ENCODE results near the gene ZFP1.

Gene ZFP1

GRCh38 chr16:75218256-75219076 is 70.1 kb downstream of the ZFP1 start, which contains the start of gene CTRB1:
Gene CTRB1, plus strand, starts transcription at chr16:75218988. Its CDS starts 20 bp downstream, at chr16:75219008.
- Histone ChIP-seq H3K9me3 (ENCODE audit: insufficient read depth, low read length, severe bottlenecking) (no peaks in the 10 kb centered on the region), H3K4me2 (ENCODE audit: insufficient read depth, low read length) (peak within 1 kb of the TSS; percentile 74), H3K4me3 (ENCODE audit: low read depth in 1 of 2, low read length in 2 of 2) (peak within 1 kb of the TSS in 1 of 2 experiments; percentile 43; a peak in 2 of 4 replicates), H3K79me2 (ENCODE audit: insufficient read depth, low read length) (no peaks in the 10 kb centered on the region), H4K20me1 (ENCODE audit: insufficient read depth, low read length) (no peaks in the 10 kb centered on the region), H3K36me3 (ENCODE audit: insufficient read depth, low read length) (no peaks in the 10 kb centered on the region), H3K27ac (ENCODE audit: low read length) (peak within 1 kb of the TSS; percentile 86), H2AFZ (ENCODE audit: low read depth, low read length) (peak within 1 kb of the TSS; percentile 92), H3K4me1 (ENCODE audit: insufficient read depth, low read length) (peaks cover 19% of the 10 kb centered on the region), H3K27me3 (ENCODE audit: insufficient read depth, low read length, poor library complexity) (no peaks in the 10 kb centered on the region), H3K9ac (ENCODE audit: low read depth, low read length) (peak within 1 kb of the TSS; percentile 39)
- no peak for TF ChIP-seq CTCF (IDR thresholded peaks at IDR 0.05; ENCODE audit: borderline replicate concordance, extremely low read depth, low read length, poor library complexity, severe bottlenecking)
- no peak for TF ChIP-seq EZH2 (IDR thresholded peaks at IDR 0.05; ENCODE audit: borderline replicate concordance, low read depth, low read length, severe bottlenecking)
- DNase-seq (no peak), ATAC-seq (ENCODE audit: insufficient read depth, low read depth) (no peak)

- TF ChIP-seq CTCF (IDR thresholded peaks at IDR 0.05; ENCODE audit: borderline replicate concordance, extremely low read depth, low read length, poor library complexity, severe bottlenecking) (no peak), EZH2 (IDR thresholded peaks at IDR 0.05; ENCODE audit: borderline replicate concordance, low read depth, low read length, severe bottlenecking) (no peak)
- ATAC-seq (ENCODE audit: insufficient read depth, low read depth) (no peak), DNase-seq (no peak)
- Histone ChIP-seq H3K36me3 (ENCODE audit: insufficient read depth, low read length) (no peaks in the 10 kb centered on the region), H3K4me2 (ENCODE audit: insufficient read depth, low read length) (peak overlapping the region; percentile 74), H3K4me1 (ENCODE audit: insufficient read depth, low read length) (peaks cover 19% of the 10 kb centered on the region), H3K9ac (ENCODE audit: low read depth, low read length) (peak overlapping the region; percentile 39), H3K79me2 (ENCODE audit: insufficient read depth, low read length) (no peaks in the 10 kb centered on the region), H2AFZ (ENCODE audit: low read depth, low read length) (peak overlapping the region; percentile 92), H3K9me3 (ENCODE audit: insufficient read depth, low read length, severe bottlenecking) (no peaks in the 10 kb centered on the region), H3K27ac (ENCODE audit: low read length) (peak overlapping the region; percentile 86), H3K4me3 (ENCODE audit: low read depth in 1 of 2, low read length in 2 of 2) (0 out of 4 replicates have a peak overlapping the region, but pooled peaks of 1 of the 2 experiments have one; percentile 43), H3K27me3 (ENCODE audit: insufficient read depth, low read length, poor library complexity) (no peaks in the 10 kb centered on the region), H4K20me1 (ENCODE audit: insufficient read depth, low read length) (no peaks in the 10 kb centered on the region)
These were observed 70.8 kb downstream of the ZFP1 start for GRCh38 chr16:75219088-75219487.

- no peaks in the 10 kb centered on the region for H3K79me2 ChIP-seq (ENCODE audit: insufficient read depth, low read length)
- DNase-seq: peak; percentile 63
- ATAC-seq (ENCODE audit: insufficient read depth, low read depth): peak; percentile 97
- peak overlapping the region; percentile 86 for H3K27ac ChIP-seq (ENCODE audit: low read length)
- peak overlapping the region; percentile 74 for H3K4me2 ChIP-seq (ENCODE audit: insufficient read depth, low read length)
- peak overlapping the region in 1 of 2 experiments; percentile 43; a peak in 2 of 4 replicates for H3K4me3 ChIP-seq (ENCODE audit: low read depth in 1 of 2, low read length in 2 of 2)
- peak overlapping the region; percentile 92 for H2AFZ ChIP-seq (ENCODE audit: low read depth, low read length)
- H3K9ac ChIP-seq (ENCODE audit: low read depth, low read length): peak overlapping the region; percentile 39
- peaks cover 19% of the 10 kb centered on the region for H3K4me1 ChIP-seq (ENCODE audit: insufficient read depth, low read length)
- no peaks in the 10 kb centered on the region for H3K36me3 ChIP-seq (ENCODE audit: insufficient read depth, low read length)
- TF ChIP-seq EZH2 (IDR thresholded peaks at IDR 0.05; ENCODE audit: borderline replicate concordance, low read depth, low read length, severe bottlenecking) (no peak), CTCF (IDR thresholded peaks at IDR 0.05; ENCODE audit: borderline replicate concordance, extremely low read depth, low read length, poor library complexity, severe bottlenecking) (no peak)
- no peaks in the 10 kb centered on the region for H3K9me3 ChIP-seq (ENCODE audit: insufficient read depth, low read length, severe bottlenecking)
- no peaks in the 10 kb centered on the region for H4K20me1 ChIP-seq (ENCODE audit: insufficient read depth, low read length)
- no peaks in the 10 kb centered on the region for H3K27me3 ChIP-seq (ENCODE audit: insufficient read depth, low read length, poor library complexity)
These were observed 71.5 kb downstream of the ZFP1 start for GRCh38 chr16:75219838-75220237.
